Ascending aorta (tissue), 2 donors: ENCODE results near the gene EXT2. TPM values are rescaled to one million over a fixed set of nuclear protein-coding genes. Genes with fewer than 3 reads are reported as not detected.

Source experiments
- DNase-seq, 2 donors: peaks; one replicate each; pipeline ENCODE4 v3.0.0-alpha.2; 2019; ENCODE audit warnings: low spot score in 2 of 2
- H3K27ac ChIP-seq, 2 donors: fragments of 200-600 bp; sonication (generic); one replicate each; pipeline ENCODE4 v1.5.1; 2016 to 2017; ENCODE audit warnings: mild to moderate bottlenecking in 1 of 2
- H3K27me3 ChIP-seq: fragments of 200-600 bp; sonication (generic); one replicate; pipeline ENCODE4 v1.5.1; 2017
- H3K36me3 ChIP-seq, 2 donors: fragments of 200-600 bp; sonication (generic); one replicate each; pipeline ENCODE4 v1.5.1; 2016
- H3K4me1 ChIP-seq, 2 donors: fragments of 200-600 bp; sonication (generic); one replicate each; pipeline ENCODE4 v1.5.1; 2016 to 2017; ENCODE audit warnings: mild to moderate bottlenecking in 1 of 2
- H3K4me3 ChIP-seq, 2 donors: fragments of 200-600 bp; sonication (generic); one replicate each; pipeline ENCODE4 v1.5.1; 2016 to 2017; ENCODE audit warnings: mild to moderate bottlenecking in 1 of 2
- H3K9me3 ChIP-seq, 2 donors: fragments of 200-600 bp; sonication (generic); one replicate each; pipeline ENCODE4 v1.5.1; 2016
- CTCF ChIP-seq, 3 experiments: fragments of 200-600 bp in 2 of 3; fragments of 450-650 bp in 1 of 3; sonication (generic) in 2 of 3; IDR thresholded peaks; one replicate each; pipeline ENCODE4 v1.5.1; 2016 to 2019; ENCODE audit warnings: antibody characterized with exemption in 3 of 3, mild to moderate bottlenecking in 1 of 3, moderate library complexity in 1 of 3
- intact Hi-C: fragments of 100-400 bp; cut with DNase I; formaldehyde crosslinking; loops from one replicate; pipeline ENCODE4 v1.15.1; 2023
- total RNA-seq: library from RNA; depleted of rRNA; stranded (reverse); fragments of >200 nt; gene quantifications from one replicate; pipeline ENCODE4 v1.1.0, GENCODE V29; 2016

EXT2 gene
- total RNA-seq, 1 donor from 2014 or later = 342 TPM

GRCh38 chr11:44247508-44247907 is 152.0 kb downstream of the EXT2 start:
- H3K9me3 ChIP-seq = peaks cover 2 to 8% of the 10 kb centered on the region in 2 donors
- no peaks in the 10 kb centered on the region for H3K27me3 ChIP-seq
- no peak for TF ChIP-seq CTCF (IDR thresholded peaks at IDR 0.05)
- peaks cover 0 to 2% of the 10 kb centered on the region in 2 donors for H3K4me1 ChIP-seq
- H3K27ac ChIP-seq = no peak overlapping the region
- H3K36me3 ChIP-seq = peaks cover 0 to 10% of the 10 kb centered on the region in 2 donors
- intact Hi-C loops = no loop called here
- no peak overlapping the region for H3K4me3 ChIP-seq
- no peak for DNase-seq

- Histone ChIP-seq H3K27me3 (no peaks in the 10 kb centered on the region), H3K36me3 (peaks cover 0 to 10% of the 10 kb centered on the region in 2 donors), H3K9me3 (peaks cover 7 to 14% of the 10 kb centered on the region in 2 donors), H3K4me1 (peaks cover 0 to 2% of the 10 kb centered on the region in 2 donors), H3K4me3 (no peak overlapping the region), H3K27ac (no peak overlapping the region)
- intact Hi-C loops = no loop called here
- no peak for DNase-seq
- no peak for TF ChIP-seq CTCF (IDR thresholded peaks at IDR 0.05)
These were observed 152.6 kb downstream of the EXT2 start for GRCh38 chr11:44248109-44248508.

GRCh38 chr11:44250421-44250820 is 154.9 kb downstream of the EXT2 start:
- Histone ChIP-seq H3K4me3 (no peak overlapping the region), H3K4me1 (no peaks in the 10 kb centered on the region), H3K27me3 (no peaks in the 10 kb centered on the region), H3K27ac (no peak overlapping the region), H3K36me3 (peaks cover 0 to 6% of the 10 kb centered on the region in 2 donors), H3K9me3 (peaks cover 7 to 18% of the 10 kb centered on the region in 2 donors)
- DNase-seq = no peak
- no peak for TF ChIP-seq CTCF (IDR thresholded peaks at IDR 0.05)
- intact Hi-C loops = no loop called here

GRCh38 chr11:44252999-44253602 is 157.6 kb downstream of the EXT2 start:
- no peaks in the 10 kb centered on the region for H3K27me3 ChIP-seq
- H3K36me3 ChIP-seq = peaks cover 0 to 6% of the 10 kb centered on the region in 2 donors
- peaks cover 7 to 18% of the 10 kb centered on the region in 2 donors for H3K9me3 ChIP-seq
- intact Hi-C loops = no loop called here
- DNase-seq = no peak
- no peak overlapping the region for H3K27ac ChIP-seq
- no peak overlapping the region for H3K4me3 ChIP-seq
- no peaks in the 10 kb centered on the region for H3K4me1 ChIP-seq
- TF ChIP-seq CTCF (IDR thresholded peaks at IDR 0.05) = no peak

GRCh38 chr11:44255406-44256071 is 160.1 kb downstream of the EXT2 start:
- H3K27me3 ChIP-seq = no peaks in the 10 kb centered on the region
- H3K36me3 ChIP-seq = no peaks in the 10 kb centered on the region
- H3K4me3 ChIP-seq = no peak overlapping the region
- no peak overlapping the region for H3K27ac ChIP-seq
- no peak for DNase-seq
- TF ChIP-seq CTCF (IDR thresholded peaks at IDR 0.05) = no peak
- no peaks in the 10 kb centered on the region for H3K4me1 ChIP-seq
- H3K9me3 ChIP-seq = peaks cover 7 to 18% of the 10 kb centered on the region in 2 donors
- intact Hi-C loops = no loop called here
